Measurements from ENCODE around the gene DMXL2.

Gene DMXL2

DNA sequence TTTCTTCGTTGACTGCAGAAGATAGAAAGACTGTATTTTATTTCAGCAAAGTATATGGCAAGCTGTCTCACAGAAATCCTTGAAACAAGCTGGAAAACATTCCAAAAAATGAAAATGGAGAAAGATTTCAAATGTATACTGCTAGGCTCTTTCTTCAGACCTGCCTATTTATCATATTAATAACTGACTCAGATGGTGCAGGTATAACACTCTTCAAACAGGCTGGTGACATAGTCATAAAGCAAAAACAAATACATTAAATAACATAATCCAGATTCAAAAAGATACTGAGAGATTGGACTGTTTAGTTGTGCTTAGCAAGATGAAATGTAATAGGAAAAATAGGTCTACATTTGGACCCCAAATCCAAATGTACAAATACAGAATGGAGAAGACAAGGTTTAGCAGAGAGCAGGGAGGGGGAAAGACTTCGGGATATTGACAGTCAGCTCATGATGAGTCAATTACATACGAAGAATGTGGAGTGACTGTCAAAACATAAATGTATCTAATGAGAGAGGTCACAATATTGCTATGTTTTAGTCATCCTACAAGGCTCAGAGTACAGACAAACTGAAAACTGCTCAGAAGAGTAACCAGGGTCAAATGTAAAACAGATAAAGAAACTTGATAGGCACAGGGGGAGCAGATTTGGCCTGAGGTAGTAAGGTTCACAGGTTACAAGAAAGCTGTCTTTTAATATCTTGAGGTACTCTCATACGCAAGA is 88.7 kb downstream of the DMXL2 start:
- Histone ChIP-seq H3K79me2 (ENCODE audit: insufficient read depth, low read length) (no peaks in the 10 kb centered on the region), H3K27ac (ENCODE audit: low read depth, low read length, poor library complexity, severe bottlenecking) (no peak overlapping the region), H3K27me3 (ENCODE audit: insufficient read depth, low read length) (no peaks in the 10 kb centered on the region), H3K9ac (ENCODE audit: low read length) (no peak overlapping the region), H3K36me3 (ENCODE audit: insufficient read depth, low read length) (no peaks in the 10 kb centered on the region), H3K4me1 (ENCODE audit: insufficient read depth, low read length, severe bottlenecking) (no peaks in the 10 kb centered on the region), H3K9me2 (ENCODE audit: low read depth, low read length) (no peaks in the 10 kb centered on the region), H4K20me1 (ENCODE audit: insufficient read depth, low read length) (no peaks in the 10 kb centered on the region), H3F3A (ENCODE audit: insufficient read depth, low read length) (no peaks in the 10 kb centered on the region), H2AFZ (ENCODE audit: low read length) (no peak overlapping the region), H3K4me2 (ENCODE audit: low read length) (no peak overlapping the region), H3K9me3 (ENCODE audit: low read length) (no peaks in the 10 kb centered on the region), H3K4me3 (ENCODE audit: low read depth, low read length, poor library complexity, severe bottlenecking) (no peak overlapping the region)
- no peak for TF ChIP-seq EZH2 (IDR thresholded peaks at IDR 0.05; ENCODE audit: borderline replicate concordance, low read length)
- TF ChIP-seq, protein P1, sequence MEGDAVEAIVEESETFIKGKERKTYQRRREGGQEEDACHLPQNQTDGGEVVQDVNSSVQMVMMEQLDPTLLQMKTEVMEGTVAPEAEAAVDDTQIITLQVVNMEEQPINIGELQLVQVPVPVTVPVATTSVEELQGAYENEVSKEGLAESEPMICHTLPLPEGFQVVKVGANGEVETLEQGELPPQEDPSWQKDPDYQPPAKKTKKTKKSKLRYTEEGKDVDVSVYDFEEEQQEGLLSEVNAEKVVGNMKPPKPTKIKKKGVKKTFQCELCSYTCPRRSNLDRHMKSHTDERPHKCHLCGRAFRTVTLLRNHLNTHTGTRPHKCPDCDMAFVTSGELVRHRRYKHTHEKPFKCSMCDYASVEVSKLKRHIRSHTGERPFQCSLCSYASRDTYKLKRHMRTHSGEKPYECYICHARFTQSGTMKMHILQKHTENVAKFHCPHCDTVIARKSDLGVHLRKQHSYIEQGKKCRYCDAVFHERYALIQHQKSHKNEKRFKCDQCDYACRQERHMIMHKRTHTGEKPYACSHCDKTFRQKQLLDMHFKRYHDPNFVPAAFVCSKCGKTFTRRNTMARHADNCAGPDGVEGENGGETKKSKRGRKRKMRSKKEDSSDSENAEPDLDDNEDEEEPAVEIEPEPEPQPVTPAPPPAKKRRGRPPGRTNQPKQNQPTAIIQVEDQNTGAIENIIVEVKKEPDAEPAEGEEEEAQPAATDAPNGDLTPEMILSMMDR (IDR thresholded peaks at IDR 0.05; ENCODE audit: low read length): no peak

GRCh38 chr15:51526955-51527354 is 95.6 kb downstream of the DMXL2 start:
- Histone ChIP-seq H3K9me3 (ENCODE audit: low read length) (no peaks in the 10 kb centered on the region), H3K4me2 (ENCODE audit: low read length) (no peak overlapping the region), H3K4me3 (ENCODE audit: low read depth, low read length, poor library complexity, severe bottlenecking) (no peak overlapping the region), H3K9me2 (ENCODE audit: low read depth, low read length) (no peaks in the 10 kb centered on the region), H3F3A (ENCODE audit: insufficient read depth, low read length) (no peaks in the 10 kb centered on the region), H3K36me3 (ENCODE audit: insufficient read depth, low read length) (no peaks in the 10 kb centered on the region), H3K27me3 (ENCODE audit: insufficient read depth, low read length) (no peaks in the 10 kb centered on the region), H2AFZ (ENCODE audit: low read length) (no peak overlapping the region), H3K27ac (ENCODE audit: low read depth, low read length, poor library complexity, severe bottlenecking) (no peak overlapping the region), H4K20me1 (ENCODE audit: insufficient read depth, low read length) (no peaks in the 10 kb centered on the region), H3K79me2 (ENCODE audit: insufficient read depth, low read length) (no peaks in the 10 kb centered on the region), H3K9ac (ENCODE audit: low read length) (no peak overlapping the region), H3K4me1 (ENCODE audit: insufficient read depth, low read length, severe bottlenecking) (no peaks in the 10 kb centered on the region)
- TF ChIP-seq, protein P1 (IDR thresholded peaks at IDR 0.05; ENCODE audit: low read length): no peak
- TF ChIP-seq EZH2 (IDR thresholded peaks at IDR 0.05; ENCODE audit: borderline replicate concordance, low read length): no peak

GRCh38 chr15:51524376-51524775 is 98.2 kb downstream of the DMXL2 start:
- TF ChIP-seq EZH2 (IDR thresholded peaks at IDR 0.05; ENCODE audit: borderline replicate concordance, low read length): no peak
- H3K27ac ChIP-seq (ENCODE audit: low read depth, low read length, poor library complexity, severe bottlenecking): no peak overlapping the region
- no peaks in the 10 kb centered on the region for H3F3A ChIP-seq (ENCODE audit: insufficient read depth, low read length)
- H3K9me2 ChIP-seq (ENCODE audit: low read depth, low read length): no peaks in the 10 kb centered on the region
- no peaks in the 10 kb centered on the region for H3K9me3 ChIP-seq (ENCODE audit: low read length)
- no peaks in the 10 kb centered on the region for H3K4me1 ChIP-seq (ENCODE audit: insufficient read depth, low read length, severe bottlenecking)
- no peak overlapping the region for H2AFZ ChIP-seq (ENCODE audit: low read length)
- no peaks in the 10 kb centered on the region for H3K36me3 ChIP-seq (ENCODE audit: insufficient read depth, low read length)
- H3K27me3 ChIP-seq (ENCODE audit: insufficient read depth, low read length): no peaks in the 10 kb centered on the region
- no peaks in the 10 kb centered on the region for H4K20me1 ChIP-seq (ENCODE audit: insufficient read depth, low read length)
- no peak overlapping the region for H3K4me3 ChIP-seq (ENCODE audit: low read depth, low read length, poor library complexity, severe bottlenecking)
- no peak overlapping the region for H3K9ac ChIP-seq (ENCODE audit: low read length)
- H3K79me2 ChIP-seq (ENCODE audit: insufficient read depth, low read length): no peaks in the 10 kb centered on the region
- no peak overlapping the region for H3K4me2 ChIP-seq (ENCODE audit: low read length)

- Histone ChIP-seq H3K4me2 (ENCODE audit: low read length) (no peak overlapping the region), H3K27ac (ENCODE audit: low read depth, low read length, poor library complexity, severe bottlenecking) (no peak overlapping the region), H3K4me3 (ENCODE audit: low read depth, low read length, poor library complexity, severe bottlenecking) (no peak overlapping the region), H3K4me1 (ENCODE audit: insufficient read depth, low read length, severe bottlenecking) (no peaks in the 10 kb centered on the region), H3K36me3 (ENCODE audit: insufficient read depth, low read length) (no peaks in the 10 kb centered on the region), H3K27me3 (ENCODE audit: insufficient read depth, low read length) (no peaks in the 10 kb centered on the region), H3K9me3 (ENCODE audit: low read length) (no peaks in the 10 kb centered on the region), H2AFZ (ENCODE audit: low read length) (no peak overlapping the region), H3F3A (ENCODE audit: insufficient read depth, low read length) (no peaks in the 10 kb centered on the region), H3K79me2 (ENCODE audit: insufficient read depth, low read length) (no peaks in the 10 kb centered on the region), H4K20me1 (ENCODE audit: insufficient read depth, low read length) (no peaks in the 10 kb centered on the region), H3K9ac (ENCODE audit: low read length) (no peak overlapping the region), H3K9me2 (ENCODE audit: low read depth, low read length) (no peaks in the 10 kb centered on the region)
- TF ChIP-seq, protein P1 (IDR thresholded peaks at IDR 0.05; ENCODE audit: low read length): no peak
- TF ChIP-seq EZH2 (IDR thresholded peaks at IDR 0.05; ENCODE audit: borderline replicate concordance, low read length): no peak
These were observed 106.3 kb downstream of the DMXL2 start for GRCh38 chr15:51516291-51516690.

Measured in OCI-LY1 (cell line).